ENCODE data around the gene SF3B1. TPM values are rescaled to one million over a fixed set of nuclear protein-coding genes. Genes with fewer than 3 reads are reported as not detected.
"Not testable (repeated sequence)": the region's sequence is repeated elsewhere in the genome, so short reads cannot be mapped to it uniquely, and the experiment has no call there.

The SF3B1 gene
- 285 and 321 TPM in 2 replicates for total RNA-seq
- polyA plus RNA-seq (2012), result 99.7 TPM

- peak; percentile 98 for DNase-seq (ENCODE audit: low read depth)
Observed at GRCh38 chr2:197434541-197435513, at the start of gene SF3B1. Gene SF3B1, minus strand, starts transcription at chr2:197435028. Its CDS starts 29 bp downstream, at chr2:197434999.

GRCh38 chr2:197484248-197484647, 49.4 kb upstream of the SF3B1 start:
- not testable (repeated sequence) for DNase-seq (ENCODE audit: low read depth)

GRCh38 chr2:197480165-197481036, 45.6 kb upstream of the SF3B1 start:
- DNase-seq (ENCODE audit: low read depth), result no peak

- DNase-seq (ENCODE audit: low read depth), result no peak
Observed at GRCh38 chr2:197477797-197478196, 43.0 kb upstream of the SF3B1 start.

- no peak for DNase-seq (ENCODE audit: low read depth)
Observed at GRCh38 chr2:197472166-197472565, 37.3 kb upstream of the SF3B1 start.

GRCh38 chr2:197464175-197464574, 29.3 kb upstream of the SF3B1 start:
- no peak for DNase-seq (ENCODE audit: low read depth)

GRCh38 chr2:197461057-197461456, 26.2 kb upstream of the SF3B1 start:
- no peak for DNase-seq (ENCODE audit: low read depth)

- no peak for DNase-seq (ENCODE audit: low read depth)
Observed at GRCh38 chr2:197460649-197461048, 25.8 kb upstream of the SF3B1 start.

GRCh38 chr2:197455428-197455827, 20.6 kb upstream of the SF3B1 start:
- DNase-seq (ENCODE audit: low read depth), result no peak

GRCh38 chr2:197454923-197455322, 20.1 kb upstream of the SF3B1 start:
- no peak for DNase-seq (ENCODE audit: low read depth)

- DNase-seq (ENCODE audit: low read depth), result no peak
Observed at GRCh38 chr2:197453914-197454398, 19.1 kb upstream of the SF3B1 start.

- DNase-seq (ENCODE audit: low read depth), result peak; percentile 99
Observed at GRCh38 chr2:197453123-197453913, 18.5 kb upstream of the SF3B1 start, which contains the start of gene COQ10B. Gene COQ10B, plus strand, starts transcription at chr2:197453552. Its CDS starts 9 bp downstream, at chr2:197453561.

GRCh38 chr2:197452754-197453122, 17.9 kb upstream of the SF3B1 start:
- no peak for DNase-seq (ENCODE audit: low read depth)

GRCh38 chr2:197450935-197451358, 16.1 kb upstream of the SF3B1 start:
- DNase-seq (ENCODE audit: low read depth), result not testable (repeated sequence)

GRCh38 chr2:197450465-197450864, 15.6 kb upstream of the SF3B1 start:
- DNase-seq (ENCODE audit: low read depth), result no peak

- DNase-seq (ENCODE audit: low read depth), result no peak
Observed at GRCh38 chr2:197446844-197447243, 12.0 kb upstream of the SF3B1 start.

GRCh38 chr2:197445746-197446145, 10.9 kb upstream of the SF3B1 start:
- DNase-seq (ENCODE audit: low read depth), result no peak

GRCh38 chr2:197442857-197443256, 8.0 kb upstream of the SF3B1 start:
- DNase-seq (ENCODE audit: low read depth), result no peak

GRCh38 chr2:197437380-197437779, 2.6 kb upstream of the SF3B1 start:
- DNase-seq (ENCODE audit: low read depth), result no peak

GRCh38 chr2:197435598-197436420, 981 bp upstream of the SF3B1 start:
- no peak for DNase-seq (ENCODE audit: low read depth)

Measured in myocyte (in vitro differentiated cells).